ENCODE measurements around the gene C1QB. TPM values are rescaled to one million over a fixed set of nuclear protein-coding genes. Genes with fewer than 3 reads are reported as not detected.

C1QB gene
- total and polyA plus RNA-seq, 2 of the 8 experiments (the other 6 are each of a cell fraction or from before 2014, with no cell fraction given): not detected

DNA sequence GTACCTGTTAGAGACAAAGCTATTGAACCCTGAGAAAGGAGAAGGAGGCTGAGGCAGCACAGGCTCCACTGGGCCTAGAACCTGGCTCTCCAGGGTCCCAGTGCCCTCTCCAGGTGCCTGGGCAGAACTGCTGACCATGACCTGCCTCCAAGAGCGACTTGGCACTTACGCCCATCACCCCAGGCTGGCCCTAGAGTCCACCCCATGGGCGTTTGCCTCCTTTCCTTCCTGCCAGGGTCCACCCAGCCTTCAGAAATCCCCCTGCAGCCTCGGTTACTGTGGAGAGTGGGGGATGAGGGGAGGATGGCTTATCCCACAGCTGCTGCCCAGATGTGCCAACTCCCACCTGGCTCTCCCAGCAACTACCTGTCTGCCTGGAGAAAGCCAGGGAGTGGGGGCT, 31.3 kb upstream of the C1QB start:
- POLR2A ChIA-PET (ENCODE audit: partially characterized antibody): no interaction called here
- WGBS, 2 experiments (ENCODE audit: extremely low coverage in 1 of 2, insufficient coverage in 1 of 2, insufficient read length in 1 of 2, insufficient replicate concordance in 2 of 2, low coverage in 1 of 2, low lambda C conversion rate in 2 of 2, missing lambda C conversion rate in 1 of 2): 84% methylated on average over 4 of the region's 4 CpGs; no CpG with 5 or more reads in 1 of the 2 experiments

More for the DNA sequence above, 31.3 kb upstream of the C1QB start:
- Histone ChIP-seq H4K91ac (replicated peaks; ENCODE audit: insufficient read length, low read length) (no peak overlapping the region), H2AK5ac (ENCODE audit: low read depth, low read length) (no peak overlapping the region), H3K23me2 (ENCODE audit: low read depth, low read length) (no peaks in the 10 kb centered on the region; the same call in 1 of the 2 replicates), H2BK15ac (ENCODE audit: low read length) (no peak overlapping the region), H3K23ac (ENCODE audit: insufficient read length) (no peak overlapping the region), H3K36me3 (ENCODE audit: control insufficient read depth in 2 of 4, insufficient read depth in 4 of 4, low read length in 3 of 4) (no peaks in the 10 kb centered on the region), H2BK5ac (ENCODE audit: low read depth, low read length) (no peak overlapping the region), H2BK12ac (ENCODE audit: low read depth, low read length) (no peak overlapping the region), H3K4me3 (ENCODE audit: extremely low read depth in 1 of 4, insufficient read depth in 2 of 4, low read depth in 3 of 4, low read length in 4 of 4) (no peak overlapping the region), H4K5ac (ENCODE audit: insufficient read length, low read depth, low read length) (no peak overlapping the region), H3K9me3 (ENCODE audit: insufficient read depth in 2 of 2, low read depth in 1 of 2, low read length in 1 of 2) (no peaks in the 10 kb centered on the region), H3K4me2 (ENCODE audit: insufficient read depth in 1 of 2, low read depth in 2 of 2, low read length in 2 of 2) (no peak overlapping the region), H2AFZ (ENCODE audit: low read length) (no peak overlapping the region), H3K4ac (replicated peaks; ENCODE audit: insufficient read length, low read depth, low read length) (no peak overlapping the region), H3K14ac (ENCODE audit: insufficient read length) (no peak overlapping the region), H3K27ac (ENCODE audit: low read depth, low read length) (no peak overlapping the region), H3K79me1 (ENCODE audit: low read depth, low read length) (no peaks in the 10 kb centered on the region), H3K79me2 (ENCODE audit: control insufficient read depth in 1 of 2, insufficient read depth in 2 of 2, low read length in 2 of 2) (no peaks in the 10 kb centered on the region), H3K9ac (replicated peaks in 1 of 4; ENCODE audit: extremely low read depth in 1 of 4, low read depth in 3 of 4, low read length in 3 of 4) (no peak overlapping the region), H2BK120ac (replicated peaks; ENCODE audit: low read depth, low read length) (no peak overlapping the region), H4K8ac (ENCODE audit: extremely low read depth, insufficient read depth, low read length) (no peak overlapping the region), H4K20me1 (replicated peaks in 1 of 2; ENCODE audit: control insufficient read depth in 1 of 2, insufficient read depth in 2 of 2, low read length in 2 of 2) (peaks cover 0 to 4% of the 10 kb centered on the region in 2 experiments), H2BK20ac (ENCODE audit: low read length) (no peak overlapping the region), H3K18ac (ENCODE audit: extremely low read depth, low read length) (no peak overlapping the region), H3K4me1 (replicated peaks in 1 of 4; ENCODE audit: control insufficient read depth in 3 of 4, insufficient read depth in 4 of 4, low read length in 3 of 4) (peaks cover 0 to 15% (median 9%) of the 10 kb centered on the region in 4 experiments; a peak in 5 of 7 replicates), H3K27me3 (replicated peaks in 1 of 4; ENCODE audit: control insufficient read depth in 3 of 4, extremely low read depth in 1 of 4, insufficient read depth in 3 of 4, low read length in 3 of 4) (no peaks in the 10 kb centered on the region), H3K56ac (replicated peaks; ENCODE audit: insufficient read length, low read depth, low read length) (no peak overlapping the region)
- DNase-seq (ENCODE audit: low read depth in 1 of 2, low spot score in 2 of 2): no peak
- CTCF ChIA-PET (ENCODE audit: partially characterized antibody): interaction anchor here (1.2 to 2.2 kb wide), 4 partner anchors 10 to 37 kb away, joined by 4 to 13 read pairs (median 4); no protein-coding TSS in a partner anchor
- TF ChIP-seq RAD21 (IDR thresholded peaks at IDR 0.05 in 1 of 2, conservative IDR thresholded peaks at IDR 0.05 in 1 of 2; ENCODE audit: low read depth in 2 of 2, low read length in 2 of 2) (peak in 1 of 2 experiments; percentile 9; a peak in 1 of 4 replicates), SAP30 (IDR thresholded peaks at IDR 0.05; ENCODE audit: insufficient read depth, insufficient replicate concordance, low read length) (no peak)
- FAIRE-seq: no peak
